ENCODE data around the gene GARIN3.

GARIN3 gene

DNA sequence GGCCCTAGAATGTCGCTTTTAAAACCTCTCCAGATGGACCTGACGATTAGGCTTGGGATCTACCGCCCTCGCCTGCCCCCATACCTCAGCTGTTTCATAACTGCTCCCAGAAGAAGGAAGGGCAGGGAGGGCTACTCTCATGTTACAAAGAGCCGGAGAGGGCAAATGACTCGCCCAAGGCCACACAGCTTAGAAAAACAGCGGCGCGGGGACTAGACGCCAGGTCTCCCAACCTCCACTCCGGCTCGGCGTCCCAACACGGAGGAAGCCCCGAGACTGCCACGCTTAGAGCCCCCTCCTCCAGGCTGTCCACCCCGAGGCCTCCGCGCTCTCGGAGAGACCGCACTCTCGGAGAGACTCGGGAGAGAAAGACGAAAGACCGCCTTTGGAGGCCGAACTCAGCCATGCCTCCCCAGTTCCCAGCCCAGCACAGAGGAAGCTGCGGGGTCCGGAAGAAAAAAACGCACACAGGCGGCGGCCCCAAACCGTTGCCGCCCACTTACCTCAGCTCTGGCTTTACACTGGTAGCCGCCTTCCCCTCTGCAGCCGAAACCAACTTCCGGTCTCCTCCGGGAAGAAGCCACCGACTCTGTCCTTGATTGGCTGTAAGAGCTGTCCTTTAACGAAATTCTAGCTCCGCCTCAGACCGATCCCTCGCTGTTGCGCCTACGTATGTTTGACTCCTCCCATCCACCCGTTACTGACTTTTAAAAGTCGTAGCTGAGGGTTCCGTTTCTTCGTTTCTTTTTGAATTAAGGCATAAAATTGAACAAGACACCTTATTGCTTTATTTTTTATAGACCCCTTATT is 23.5 kb downstream of the GARIN3 start, which contains the start of gene MED7:
TSS of gene MED7 (minus strand) at position 549 of the 810 bp plus-strand sequence. CDS start 3,434 bp downstream, outside the sequence.
- POLR2A ChIA-PET, result interaction anchor here (0.5 to 2.4 kb wide), 7 partner anchors 10 to 312 kb away, joined by 3 to 20 read pairs (median 3); partner anchors contain the start of gene GARIN3
- Histone ChIP-seq H3K9me3 (ENCODE audit: control insufficient read depth, insufficient read depth, low read depth, low read length) (no peaks in the 10 kb centered on the region), H3K4me3 (ENCODE audit: low read depth, low read length) (peak within 1 kb of the TSS; percentile 90), H3K36me3 (ENCODE audit: control insufficient read depth in 2 of 2, insufficient read depth in 1 of 2, low read length in 2 of 2) (peaks cover 0 to 21% of the 10 kb centered on the region in 2 experiments), H3K4me1 (ENCODE audit: control insufficient read depth, insufficient read depth, low read length) (no peaks in the 10 kb centered on the region), H3K27ac (ENCODE audit: extremely low read depth, low read depth, low read length) (peak within 1 kb of the TSS; percentile 42; the same call in 1 of the 2 replicates)
- CTCF ChIA-PET, result interaction anchor here (0.6 to 2.6 kb wide), 6 partner anchors 11 to 1199 kb away, joined by 3 to 19 read pairs (median 4); no protein-coding TSS in a partner anchor
- TF ChIP-seq MZF1 (tag by site-specific recombination; IDR thresholded peaks at IDR 0.05; ENCODE audit: borderline replicate concordance), result no peak
- TF ChIP-seq ZNF148 (tag by site-specific recombination; IDR thresholded peaks at IDR 0.05; ENCODE audit: borderline replicate concordance), result no peak
- TF ChIP-seq ZSCAN4 (tag by site-specific recombination; IDR thresholded peaks at IDR 0.05), result no peak
- TF ChIP-seq ZNF133 (tag by site-specific recombination; IDR thresholded peaks at IDR 0.05), result no peak
- TF ChIP-seq ZNF510 (tag by site-specific recombination; IDR thresholded peaks at IDR 0.05; ENCODE audit: insufficient replicate concordance), result no peak
- TF ChIP-seq INSM2 (tag by site-specific recombination; IDR thresholded peaks at IDR 0.05), result no peak
- TF ChIP-seq ZNF776 (tag by site-specific recombination; IDR thresholded peaks at IDR 0.05; ENCODE audit: borderline replicate concordance), result no peak
- TF ChIP-seq MYNN (tag by site-specific recombination; IDR thresholded peaks at IDR 0.05; ENCODE audit: borderline replicate concordance), result no peak
- TF ChIP-seq ZNF600 (tag by site-specific recombination; IDR thresholded peaks at IDR 0.05), result no peak
- no peak for TF ChIP-seq TRIM28 (IDR thresholded peaks at IDR 0.05; ENCODE audit: borderline replicate concordance, low read length)
- TF ChIP-seq REPIN1 (tag by site-specific recombination; IDR thresholded peaks at IDR 0.05; ENCODE audit: low read depth), result no peak
- no peak for TF ChIP-seq ZNF48 (tag by site-specific recombination; IDR thresholded peaks at IDR 0.05)
- TF ChIP-seq ZNF473 (tag by site-specific recombination; IDR thresholded peaks at IDR 0.05), result no peak
- no peak for TF ChIP-seq ZNF112 (tag by site-specific recombination; IDR thresholded peaks at IDR 0.05)
- TF ChIP-seq ZNF596 (tag by site-specific recombination; IDR thresholded peaks at IDR 0.05), result no peak
- peak; percentile 96 for TF ChIP-seq ZNF335 (tag by site-specific recombination; conservative IDR thresholded peaks at IDR 0.05)
- no peak for TF ChIP-seq ZNF658 (tag by site-specific recombination; IDR thresholded peaks at IDR 0.05)
- TF ChIP-seq ZFP3 (tag by site-specific recombination; IDR thresholded peaks at IDR 0.05; ENCODE audit: low read depth), result no peak
- TF ChIP-seq ZNF302 (tag by site-specific recombination; IDR thresholded peaks at IDR 0.05; ENCODE audit: low read depth), result no peak
- TF ChIP-seq PRDM6 (tag by site-specific recombination; IDR thresholded peaks at IDR 0.05), result no peak
- no peak for TF ChIP-seq ZNF670 (tag by site-specific recombination; IDR thresholded peaks at IDR 0.05; ENCODE audit: low read depth)
- peak; percentile 96 for TF ChIP-seq SP2 (tag by site-specific recombination; IDR thresholded peaks at IDR 0.05)
- TF ChIP-seq ZNF248 (tag by site-specific recombination; IDR thresholded peaks at IDR 0.05), result no peak
- TF ChIP-seq MEIS1 (CRISPR knock-in tag; IDR thresholded peaks at IDR 0.05; ENCODE audit: borderline replicate concordance), result no peak
- no peak; the same call in 1 of the 2 replicates for TF ChIP-seq ZSCAN30 (tag by site-specific recombination; IDR thresholded peaks at IDR 0.05)
- TF ChIP-seq ZNF747 (tag by site-specific recombination; IDR thresholded peaks at IDR 0.05), result no peak
- TF ChIP-seq ZNF837 (tag by site-specific recombination; IDR thresholded peaks at IDR 0.05), result no peak
- no peak for TF ChIP-seq ZNF292 (tag by site-specific recombination; IDR thresholded peaks at IDR 0.05; ENCODE audit: borderline replicate concordance, low read depth)
- TF ChIP-seq ZBTB1 (tag by site-specific recombination; IDR thresholded peaks at IDR 0.05), result no peak

Data from HEK293 (cell line).